ACC112 (cell line): ENCODE results near the gene ANKRD33B.
"Not testable (repeated sequence)": the region's sequence is repeated elsewhere in the genome, so short reads cannot be mapped to it uniquely, and the experiment has no call there.

Experiments used
- H2AFZ ChIP-seq: fragments of 200-600 bp; sonication (generic); one replicate; pipeline ENCODE4 v1.6.0; 2017; ENCODE audit warnings: antibody characterized with exemption, low read length; ENCODE audit not compliant: unreplicated experiment
- H3K27ac ChIP-seq: fragments of 200-600 bp; sonication (generic); 2 replicates; pipeline ENCODE4 v1.5.1; 2014; ENCODE audit warnings: low read depth, mild to moderate bottlenecking, antibody characterized with exemption, low read length, moderate library complexity
- H3K27me3 ChIP-seq: fragments of 200-600 bp; sonication (generic); 2 replicates; pipeline ENCODE4 v1.6.1; 2014; ENCODE audit warnings: mild to moderate bottlenecking, antibody characterized with exemption, low read length, moderate library complexity, mixed read lengths; ENCODE audit not compliant: insufficient read depth
- H3K36me3 ChIP-seq: fragments of 200-600 bp; sonication (generic); 2 replicates; pipeline ENCODE4 v1.6.1; 2016; ENCODE audit warnings: mild to moderate bottlenecking, antibody characterized with exemption, low read length, moderate library complexity, mixed read lengths; ENCODE audit not compliant: insufficient read depth
- H3K4me1 ChIP-seq: fragments of 200-600 bp; sonication (generic); one replicate; pipeline ENCODE4 v1.6.1; 2016; ENCODE audit warnings: low read length, mixed read lengths; ENCODE audit not compliant: insufficient read depth, unreplicated experiment, control insufficient read depth
- H3K4me3 ChIP-seq: fragments of 200-600 bp; sonication (generic); 2 replicates; pipeline ENCODE4 v1.5.1; 2014; ENCODE audit warnings: mild to moderate bottlenecking, low read depth, low read length
- H3K79me2 ChIP-seq: fragments of 200-600 bp; sonication (generic); one replicate; pipeline ENCODE4 v1.6.0; 2016; ENCODE audit warnings: low read length; ENCODE audit not compliant: control insufficient read depth, unreplicated experiment, insufficient read depth

Gene ANKRD33B

DNA sequence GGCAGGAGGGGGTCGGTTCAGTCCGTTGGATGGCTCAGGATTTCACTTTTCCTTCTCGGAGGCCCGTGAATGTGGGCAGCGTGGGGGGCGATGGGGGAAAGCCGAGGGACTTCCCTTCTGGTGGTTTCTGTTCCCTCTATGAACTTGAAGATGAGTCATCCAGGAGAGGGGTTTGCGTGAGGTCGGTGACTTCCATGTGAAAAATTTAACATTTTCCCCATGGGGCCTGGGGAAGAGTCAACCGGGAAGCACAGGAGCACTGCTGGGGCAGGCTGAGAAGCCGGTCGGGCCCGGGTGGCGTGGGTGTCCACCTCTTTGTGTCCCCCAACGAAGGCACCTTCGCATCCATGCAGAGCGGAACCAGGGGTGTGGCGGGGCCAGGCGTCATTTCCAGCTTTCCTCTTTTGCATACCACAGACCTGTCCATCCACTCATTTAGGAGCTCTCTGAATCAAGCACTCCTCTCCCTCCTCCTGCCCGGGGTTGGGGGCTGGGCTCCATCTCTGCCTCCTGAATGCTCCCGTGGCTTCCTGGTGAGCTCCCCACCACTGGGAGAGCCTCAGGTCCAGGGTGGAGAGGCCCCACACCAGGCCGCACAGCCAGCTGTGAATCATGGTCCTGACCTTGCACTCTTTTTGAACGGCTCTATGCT is 68.4 kb downstream of the ANKRD33B start:
- Histone ChIP-seq H3K4me3 (no peak overlapping the region), H3K79me2 (no peaks in the 10 kb centered on the region), H3K27ac (no peak overlapping the region), H3K4me1 (peaks cover 10% of the 10 kb centered on the region), H3K36me3 (no peaks in the 10 kb centered on the region), H2AFZ (no peak overlapping the region), H3K27me3 (no peaks in the 10 kb centered on the region)

GRCh38 chr5:10633271-10634049 is 69.6 kb downstream of the ANKRD33B start:
- Histone ChIP-seq H3K27ac (no peak overlapping the region), H3K36me3 (no peaks in the 10 kb centered on the region), H3K79me2 (no peaks in the 10 kb centered on the region), H3K27me3 (no peaks in the 10 kb centered on the region), H3K4me1 (peaks cover 9% of the 10 kb centered on the region), H3K4me3 (no peak overlapping the region), H2AFZ (no peak overlapping the region)

GRCh38 chr5:10634050-10634449 is 70.2 kb downstream of the ANKRD33B start:
- H3K36me3 ChIP-seq: no peaks in the 10 kb centered on the region
- peaks cover 9% of the 10 kb centered on the region for H3K4me1 ChIP-seq
- H3K27me3 ChIP-seq: no peaks in the 10 kb centered on the region
- no peak overlapping the region for H3K27ac ChIP-seq
- H3K79me2 ChIP-seq: no peaks in the 10 kb centered on the region
- no peak overlapping the region for H3K4me3 ChIP-seq
- H2AFZ ChIP-seq: no peak overlapping the region

DNA sequence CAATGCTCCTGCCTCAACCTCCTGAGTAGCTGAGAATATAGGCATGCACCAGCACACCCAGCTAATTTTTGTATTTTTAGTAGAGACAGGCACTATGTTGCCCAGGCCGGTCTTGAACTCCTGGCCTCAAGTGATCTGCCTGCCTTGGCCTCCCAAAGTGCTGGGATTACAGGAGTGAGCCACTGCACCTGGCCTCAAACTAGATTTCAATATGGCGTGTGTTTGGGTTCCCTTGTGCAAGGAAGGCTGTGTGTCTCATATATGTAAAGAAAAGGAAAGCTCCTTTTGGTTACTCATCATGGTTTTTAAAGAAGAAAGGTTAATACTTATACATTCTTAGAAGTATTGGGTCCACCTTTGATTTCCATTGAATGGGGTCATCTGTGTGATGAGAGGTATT is 70.7 kb downstream of the ANKRD33B start:
- peaks cover 9% of the 10 kb centered on the region for H3K4me1 ChIP-seq
- no peaks in the 10 kb centered on the region for H3K36me3 ChIP-seq
- no peak overlapping the region for H3K27ac ChIP-seq
- no peak overlapping the region for H3K4me3 ChIP-seq
- no peaks in the 10 kb centered on the region for H3K79me2 ChIP-seq
- H3K27me3 ChIP-seq: no peaks in the 10 kb centered on the region
- no peak overlapping the region for H2AFZ ChIP-seq

DNA sequence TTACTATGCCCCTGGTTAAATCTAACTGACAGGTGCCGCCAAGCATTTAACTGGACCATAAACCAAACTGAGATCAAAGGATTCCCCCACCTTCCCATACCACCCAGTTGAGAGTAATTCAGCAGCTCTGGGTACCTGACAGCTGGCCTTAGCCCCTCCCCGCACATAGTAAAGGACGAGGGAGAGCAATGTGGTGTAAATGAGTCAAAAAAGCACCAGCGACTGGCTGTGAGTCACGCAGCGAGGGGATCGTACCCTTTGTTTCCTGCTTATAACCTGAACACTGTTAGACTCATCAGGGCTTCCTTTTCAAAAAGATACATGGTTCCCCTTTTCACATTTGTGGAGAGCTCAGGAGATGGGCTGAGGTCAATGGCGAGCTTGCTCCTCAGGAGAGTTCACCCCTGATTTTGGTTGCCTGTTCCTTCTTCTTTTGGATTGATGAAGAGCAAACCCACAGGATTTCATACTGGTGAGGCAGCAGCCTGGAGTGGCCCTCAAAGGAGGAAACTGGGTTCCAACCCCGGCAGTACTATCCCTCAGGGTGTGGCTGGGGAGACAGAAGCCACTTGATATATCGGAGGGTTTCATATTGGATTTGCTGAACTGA is 71.5 kb downstream of the ANKRD33B start:
- no peak overlapping the region for H2AFZ ChIP-seq
- H3K27me3 ChIP-seq: no peaks in the 10 kb centered on the region
- H3K27ac ChIP-seq: no peak overlapping the region
- H3K4me3 ChIP-seq: no peak overlapping the region
- no peaks in the 10 kb centered on the region for H3K79me2 ChIP-seq
- peaks cover 9% of the 10 kb centered on the region for H3K4me1 ChIP-seq
- no peaks in the 10 kb centered on the region for H3K36me3 ChIP-seq

DNA sequence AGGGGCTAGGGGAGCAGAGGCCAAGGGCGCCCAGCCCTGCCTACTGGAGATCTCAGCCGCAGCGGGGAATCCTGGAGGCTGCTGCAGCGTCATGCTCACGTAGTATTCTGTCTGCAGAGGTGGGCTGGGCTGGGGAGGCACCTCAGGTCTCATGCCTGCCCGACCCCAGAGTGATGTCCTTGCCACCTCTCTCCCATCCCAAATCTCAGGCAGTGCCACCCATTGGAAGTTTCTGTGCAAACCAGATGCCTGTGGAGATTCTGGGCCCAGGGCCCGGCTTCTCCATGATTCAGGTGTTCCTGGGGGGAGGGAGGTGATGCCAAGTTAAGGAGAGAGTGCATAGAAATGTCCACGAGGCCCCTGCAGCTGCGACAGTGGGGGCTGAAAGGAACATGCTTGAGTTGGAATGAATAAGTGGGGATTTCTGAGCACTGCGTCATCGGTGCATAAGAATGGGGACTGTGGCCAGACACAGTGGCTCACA is 72.0 kb downstream of the ANKRD33B start:
- Histone ChIP-seq H3K79me2 (no peaks in the 10 kb centered on the region), H3K27ac (no peak overlapping the region), H3K4me1 (peaks cover 9% of the 10 kb centered on the region)

DNA sequence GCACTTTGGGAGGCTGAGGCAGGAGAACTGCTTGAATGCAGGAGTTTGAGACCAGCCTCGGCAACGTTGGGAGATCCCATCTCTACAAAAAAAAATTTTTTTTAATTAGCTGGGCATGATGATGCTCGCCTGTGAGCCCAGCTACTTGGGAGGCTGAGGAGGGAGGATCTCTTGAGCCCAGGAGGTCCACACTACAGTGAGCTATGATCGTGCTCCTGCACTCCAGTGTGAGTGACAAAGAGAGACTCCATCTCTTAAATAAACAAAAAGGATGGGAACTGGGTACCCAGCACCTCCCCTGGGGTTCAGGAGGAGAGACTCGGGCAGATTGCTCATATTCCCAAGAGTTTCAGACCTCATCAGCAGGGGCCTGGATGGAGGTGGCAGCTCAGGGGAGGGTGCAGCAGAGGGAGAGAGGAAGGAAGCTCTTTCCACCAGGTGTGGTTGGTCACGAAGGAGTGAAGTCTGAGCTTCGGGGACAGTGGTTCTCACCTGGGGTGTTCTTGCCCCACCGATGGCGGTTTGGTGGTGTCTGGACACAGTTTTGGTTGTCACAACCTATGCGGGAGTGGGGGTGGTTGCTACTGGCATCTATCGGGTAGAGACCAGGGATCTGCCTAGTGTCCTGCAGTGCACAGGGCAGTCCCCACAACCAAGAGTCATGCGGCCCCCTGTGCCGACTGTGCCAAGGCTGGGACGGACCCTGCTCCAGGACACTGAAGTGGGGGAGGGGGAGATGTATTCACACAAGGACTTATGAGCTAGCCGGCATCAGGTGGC is 72.7 kb downstream of the ANKRD33B start:
- H3K79me2 ChIP-seq: no peaks in the 10 kb centered on the region
- no peak overlapping the region for H3K4me3 ChIP-seq
- H3K27ac ChIP-seq: no peak overlapping the region
- no peak overlapping the region for H2AFZ ChIP-seq
- no peaks in the 10 kb centered on the region for H3K27me3 ChIP-seq
- H3K4me1 ChIP-seq: peaks cover 9% of the 10 kb centered on the region
- H3K36me3 ChIP-seq: no peaks in the 10 kb centered on the region

More for the DNA sequence above, 72.0 kb downstream of the ANKRD33B start:
- Histone ChIP-seq H3K36me3 (no peaks in the 10 kb centered on the region), H2AFZ (no peak overlapping the region), H3K27me3 (no peaks in the 10 kb centered on the region), H3K4me3 (no peak overlapping the region)

- H3K27ac ChIP-seq: no peak overlapping the region
- H3K79me2 ChIP-seq: no peaks in the 10 kb centered on the region
- H3K4me1 ChIP-seq: no peaks in the 10 kb centered on the region
- H3K36me3 ChIP-seq: no peaks in the 10 kb centered on the region
- no peak overlapping the region for H2AFZ ChIP-seq
- no peak overlapping the region for H3K4me3 ChIP-seq
- H3K27me3 ChIP-seq: no peaks in the 10 kb centered on the region
Measured at GRCh38 chr5:10637944-10638343, 74.1 kb downstream of the ANKRD33B start.

- H3K27me3 ChIP-seq, H2AFZ ChIP-seq, H3K4me3 ChIP-seq, H3K79me2 ChIP-seq, H3K27ac ChIP-seq, H3K36me3 ChIP-seq, H3K4me1 ChIP-seq: not testable (repeated sequence)
Measured at GRCh38 chr5:10638723-10639122, 74.9 kb downstream of the ANKRD33B start.

- H3K36me3 ChIP-seq: no peaks in the 10 kb centered on the region
- H3K27ac ChIP-seq: no peak overlapping the region
- no peaks in the 10 kb centered on the region for H3K4me1 ChIP-seq
- no peak overlapping the region for H2AFZ ChIP-seq
- H3K4me3 ChIP-seq: no peak overlapping the region
- no peaks in the 10 kb centered on the region for H3K27me3 ChIP-seq
- no peaks in the 10 kb centered on the region for H3K79me2 ChIP-seq
Measured at GRCh38 chr5:10639846-10640368, 76.0 kb downstream of the ANKRD33B start.
